Measurements from ENCODE around the gene VPS13D. TPM values are rescaled to one million over a fixed set of nuclear protein-coding genes. Genes with fewer than 3 reads are reported as not detected.

Gene VPS13D
- total and polyA plus RNA-seq, 3 donors from 2014 or later, result 51.9 to 125 (median 86.8) TPM

GRCh38 chr1:12296623-12297022, 66.8 kb downstream of the VPS13D start:
- no peaks in the 10 kb centered on the region for H3K36me3 ChIP-seq (ENCODE audit: low read depth, missing control alignments)
- no peaks in the 10 kb centered on the region for H3K9me3 ChIP-seq
- no peak overlapping the region for H3K4me3 ChIP-seq
- no peaks in the 10 kb centered on the region for H3K27me3 ChIP-seq
- H3K27ac ChIP-seq, result no peak overlapping the region
- intact Hi-C loops (cut with DNase I; ENCODE audit: low total_unique reads), result no loop called here
- TF ChIP-seq POLR2A (IDR thresholded peaks at IDR 0.05) (no peak), CTCF (IDR thresholded peaks at IDR 0.05) (no peak)
- no peak for DNase-seq
- H3K4me1 ChIP-seq, result no peaks in the 10 kb centered on the region
- WGBS, 2 donors, result 87 to 92% methylated on average over 1 of the region's 1 CpG

- H3K27ac ChIP-seq, result no peak overlapping the region
- no peaks in the 10 kb centered on the region for H3K27me3 ChIP-seq
- DNase-seq, result no peak
- no peaks in the 10 kb centered on the region for H3K4me1 ChIP-seq
- TF ChIP-seq CTCF (IDR thresholded peaks at IDR 0.05) (no peak), POLR2A (IDR thresholded peaks at IDR 0.05) (no peak)
- H3K4me3 ChIP-seq, result no peak overlapping the region
- H3K36me3 ChIP-seq (ENCODE audit: low read depth, missing control alignments), result no peaks in the 10 kb centered on the region
- intact Hi-C loops (cut with DNase I; ENCODE audit: low total_unique reads), result no loop called here
- no peaks in the 10 kb centered on the region for H3K9me3 ChIP-seq
- WGBS, 2 donors, result 89% methylated on average over 4 of the region's 4 CpGs
Measured at GRCh38 chr1:12300706-12301105, 70.9 kb downstream of the VPS13D start.

- TF ChIP-seq CTCF (IDR thresholded peaks at IDR 0.05) (no peak), POLR2A (IDR thresholded peaks at IDR 0.05) (no peak)
- intact Hi-C loops (cut with DNase I; ENCODE audit: low total_unique reads), result no loop called here
- 73 to 83% methylated on average over 8 of the region's 8 CpGs for WGBS, 2 donors
- Histone ChIP-seq H3K27me3 (no peaks in the 10 kb centered on the region), H3K9me3 (no peaks in the 10 kb centered on the region), H3K36me3 (ENCODE audit: low read depth, missing control alignments) (no peaks in the 10 kb centered on the region), H3K27ac (no peak overlapping the region), H3K4me1 (no peaks in the 10 kb centered on the region), H3K4me3 (no peak overlapping the region)
- DNase-seq, result no peak
Measured at GRCh38 chr1:12301518-12302237, 71.8 kb downstream of the VPS13D start.

GRCh38 chr1:12302798-12303447, 73.1 kb downstream of the VPS13D start:
- DNase-seq, result no peak
- no peak overlapping the region for H3K4me3 ChIP-seq

More at GRCh38 chr1:12302798-12303447, 73.1 kb downstream of the VPS13D start:
- 74 to 78% methylated on average over 2 of the region's 2 CpGs for WGBS, 2 donors
- intact Hi-C loops (cut with DNase I; ENCODE audit: low total_unique reads), result no loop called here
- Histone ChIP-seq H3K27me3 (no peaks in the 10 kb centered on the region), H3K4me1 (no peaks in the 10 kb centered on the region), H3K36me3 (ENCODE audit: low read depth, missing control alignments) (no peaks in the 10 kb centered on the region), H3K9me3 (no peaks in the 10 kb centered on the region), H3K27ac (no peak overlapping the region)
- TF ChIP-seq POLR2A (IDR thresholded peaks at IDR 0.05), result no peak
- no peak for TF ChIP-seq CTCF (IDR thresholded peaks at IDR 0.05)

Measured in testis (tissue), 3 donors.